SH-SY5Y (cell line): ENCODE results near the gene ATP9A.

Source experiments
- GATA2 ChIP-seq: IDR thresholded peaks from 2 replicates; pipeline ENCODE4 v1.6.1; 2011; ENCODE audit warnings: mild to moderate bottlenecking, low read depth, low read length
- GATA3 ChIP-seq: IDR thresholded peaks from 2 replicates; pipeline ENCODE4 v1.6.1; 2011; ENCODE audit warnings: low read depth, mild to moderate bottlenecking, low read length, moderate library complexity

DNA sequence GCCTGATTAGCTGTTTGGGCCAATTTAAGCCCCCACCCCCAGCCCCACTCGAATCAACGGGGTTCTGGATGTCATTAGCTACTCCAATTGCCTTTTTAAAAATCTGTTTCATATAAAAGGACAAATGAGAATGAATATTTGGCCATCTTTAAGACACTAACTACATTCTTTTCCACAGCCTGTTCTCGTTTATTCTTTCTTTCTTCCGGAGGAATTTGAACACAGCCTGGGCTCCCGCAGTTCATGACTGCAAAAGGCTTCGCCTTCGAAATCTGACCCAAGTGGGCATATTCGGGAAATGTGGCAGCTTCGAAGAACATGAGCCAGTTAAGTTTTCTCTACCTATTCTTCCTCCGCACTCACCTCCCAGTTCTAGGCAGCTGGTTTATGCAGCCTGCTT is 176.3 kb downstream of the ATP9A start:
- TF ChIP-seq GATA2, result no peak
- no peak for TF ChIP-seq GATA3
